Pulmonary artery endothelial cell (primary cell): ENCODE data around the gene LCNL1. TPM values are rescaled to one million over a fixed set of nuclear protein-coding genes. Genes with fewer than 3 reads are reported as not detected.

Source experiments
- DNase-seq: peaks from one replicate; pipeline ENCODE4 v3.0.0-alpha.2; 2011; ENCODE audit warnings: low read depth, low spot score
- total RNA-seq: library from RNA; depleted of rRNA; stranded (reverse); fragments of >200 nt; gene quantifications from 2 replicates; pipeline ENCODE4 v1.2.3, GENCODE V29; 2014

Gene LCNL1
- total RNA-seq, 1 donor from 2014 or later = not detected

DNA sequence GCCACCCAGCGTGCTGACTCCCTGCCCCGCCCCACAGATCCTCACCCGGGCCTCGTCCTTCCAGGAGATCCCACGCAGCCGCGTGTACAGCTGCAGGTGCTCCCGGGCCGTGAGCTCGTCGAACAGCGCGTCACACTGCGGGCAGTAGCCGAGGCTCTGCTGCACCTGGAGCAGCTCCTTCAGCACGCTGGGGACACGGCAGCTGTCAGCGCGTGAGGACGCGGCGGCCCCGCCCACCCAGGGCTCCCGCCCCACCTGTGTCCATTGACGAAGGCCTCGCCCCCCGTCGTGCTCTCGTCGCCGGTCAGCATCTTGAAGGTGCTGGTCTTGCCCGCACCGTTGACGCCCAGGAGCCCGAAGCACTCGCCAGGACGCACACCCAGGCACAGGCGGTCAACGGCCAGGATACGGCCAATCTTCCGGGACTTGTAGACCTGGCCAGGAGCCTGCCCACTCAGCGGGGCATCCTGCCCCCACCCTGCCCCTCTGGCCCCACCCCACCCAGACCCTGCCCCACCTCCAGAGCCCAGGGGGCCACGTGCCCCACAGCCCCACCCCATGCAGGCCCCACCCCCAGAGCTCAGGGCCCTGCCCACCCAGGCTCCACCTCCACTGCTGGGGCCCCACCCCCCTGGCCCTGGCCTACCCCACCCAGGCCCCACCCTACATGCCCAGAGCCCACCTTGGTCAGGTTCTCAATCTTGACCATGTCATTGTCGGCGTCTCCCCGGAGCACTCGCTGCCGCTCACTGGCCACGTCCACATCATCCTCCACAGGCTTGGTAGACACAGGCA is 27.3 kb downstream of the LCNL1 start:
- DNase-seq = no peak

GRCh38 chr9:137011156-137011555 is 28.4 kb downstream of the LCNL1 start:
- no peak for DNase-seq

DNA sequence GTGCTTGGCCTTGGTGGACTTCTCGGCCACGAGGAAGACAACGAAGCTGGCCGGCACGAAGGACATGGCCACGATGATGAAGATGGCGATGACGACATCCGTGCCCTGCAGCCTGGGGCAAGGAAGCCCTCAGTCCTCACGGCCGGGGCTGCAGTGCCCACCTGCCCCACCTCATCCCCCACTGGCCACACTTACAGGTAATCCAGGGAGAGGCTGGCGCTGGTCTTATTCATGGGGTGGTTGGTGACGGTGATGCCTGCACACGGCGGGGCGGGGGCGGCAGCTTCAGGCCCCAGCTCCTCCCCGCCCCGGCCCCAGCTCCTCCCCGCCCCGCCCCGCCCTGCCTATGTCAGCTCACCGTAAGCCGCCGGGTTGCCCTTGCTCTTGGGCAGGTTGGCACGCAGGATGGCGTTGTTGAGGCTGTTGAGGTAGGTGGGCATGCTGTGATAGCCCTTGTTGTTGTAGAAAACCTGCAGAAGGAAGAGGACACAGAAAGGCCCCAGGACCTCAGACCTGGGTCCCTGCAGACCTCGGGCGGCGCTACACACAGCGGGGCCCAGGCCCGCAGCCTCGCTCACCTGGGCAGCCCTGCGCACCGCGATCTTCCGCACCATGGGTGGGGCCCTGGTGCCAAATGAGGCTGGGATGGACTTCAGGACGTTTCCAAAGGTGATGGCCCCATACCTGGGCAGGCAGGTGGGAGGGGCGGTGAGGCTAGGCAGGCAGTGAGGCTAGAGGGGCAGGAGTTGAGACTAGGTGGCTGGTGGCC is 29.3 kb downstream of the LCNL1 start:
- no peak for DNase-seq

DNA sequence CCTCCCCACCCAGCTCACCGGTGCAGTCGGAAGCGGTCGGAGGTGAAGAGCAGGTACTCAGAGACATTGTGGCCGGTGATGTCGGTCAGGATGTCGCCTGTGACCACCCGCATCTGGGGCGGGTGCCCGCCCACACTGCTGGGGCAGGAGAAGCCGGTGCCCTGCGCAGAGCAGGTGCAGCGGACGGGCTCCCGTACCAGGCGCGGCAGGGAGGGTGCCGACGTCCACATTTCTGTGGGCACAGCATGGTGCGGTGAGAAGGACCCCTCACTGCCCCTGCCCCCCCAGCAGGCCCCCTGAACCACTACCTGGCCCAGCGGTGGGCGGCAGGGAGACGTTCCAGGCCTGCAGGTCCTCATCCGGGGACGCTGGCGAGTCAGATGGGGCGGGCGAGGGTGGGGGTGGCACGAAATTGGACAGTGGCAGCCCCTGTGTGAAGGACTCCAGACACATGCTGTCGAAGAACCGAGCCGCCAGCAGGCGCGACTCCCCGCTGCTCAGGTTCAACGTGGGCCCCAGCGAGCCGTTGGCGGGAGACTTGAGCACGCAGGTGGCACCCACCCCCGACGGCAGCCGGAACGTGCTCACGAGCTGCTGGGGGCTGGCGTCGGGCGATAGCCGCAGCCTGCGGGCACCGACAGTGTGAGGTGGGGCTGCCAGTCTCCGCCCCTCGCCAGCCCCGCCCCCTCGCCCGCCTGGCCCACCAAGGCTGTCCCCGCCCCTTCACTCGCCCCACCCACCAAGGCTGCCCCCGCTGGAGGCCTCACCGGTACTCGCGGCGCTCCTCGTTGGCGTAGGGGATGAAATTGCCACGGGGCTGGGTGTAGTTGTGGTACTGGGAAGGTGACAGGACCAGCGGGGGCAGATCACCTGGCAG is 30.1 kb downstream of the LCNL1 start:
- no peak for DNase-seq

GRCh38 chr9:137013571-137013940 is 30.8 kb downstream of the LCNL1 start:
- DNase-seq = no peak

DNA sequence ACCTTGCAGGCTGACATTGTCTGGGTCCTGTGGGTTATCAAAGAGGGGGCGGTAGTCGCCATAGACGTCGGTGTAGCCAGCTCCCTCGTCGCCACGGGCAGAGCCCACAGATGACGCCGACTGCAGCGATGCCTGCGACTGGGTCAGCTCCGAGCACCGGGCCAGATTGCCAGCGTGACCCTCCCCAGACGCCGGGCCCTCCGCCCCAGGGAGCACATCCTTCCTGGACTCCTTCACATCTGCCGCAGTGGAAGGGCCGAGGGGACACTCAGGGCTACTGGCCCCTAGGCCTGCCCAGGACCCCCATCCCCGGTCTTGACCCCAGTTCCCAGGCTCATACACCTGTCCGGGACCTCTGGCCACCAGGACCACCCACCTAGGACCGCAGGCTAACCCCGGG is 31.4 kb downstream of the LCNL1 start:
- no peak for DNase-seq

- no peak for DNase-seq
These were observed 32.2 kb downstream of the LCNL1 start for GRCh38 chr9:137014776-137015539.

DNA sequence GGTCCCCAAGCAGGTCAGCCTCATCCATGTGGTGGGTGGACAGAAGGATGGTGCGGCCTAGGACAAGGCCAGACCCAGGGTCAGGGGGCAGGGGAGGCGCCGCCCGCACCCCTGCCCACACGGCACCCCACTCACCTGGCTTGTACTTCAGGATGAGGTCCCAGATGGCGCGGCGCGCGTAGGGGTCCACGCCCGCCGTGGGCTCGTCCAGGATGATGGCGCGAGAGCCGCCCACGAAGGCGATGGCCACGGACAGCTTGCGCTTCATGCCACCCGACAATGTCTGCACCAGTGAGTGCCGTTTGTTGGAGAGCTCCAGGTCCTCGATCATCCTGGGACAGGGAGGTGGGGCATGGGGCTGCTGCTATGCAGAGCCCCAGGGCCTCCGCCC is 32.7 kb downstream of the LCNL1 start:
- no peak for DNase-seq

DNA sequence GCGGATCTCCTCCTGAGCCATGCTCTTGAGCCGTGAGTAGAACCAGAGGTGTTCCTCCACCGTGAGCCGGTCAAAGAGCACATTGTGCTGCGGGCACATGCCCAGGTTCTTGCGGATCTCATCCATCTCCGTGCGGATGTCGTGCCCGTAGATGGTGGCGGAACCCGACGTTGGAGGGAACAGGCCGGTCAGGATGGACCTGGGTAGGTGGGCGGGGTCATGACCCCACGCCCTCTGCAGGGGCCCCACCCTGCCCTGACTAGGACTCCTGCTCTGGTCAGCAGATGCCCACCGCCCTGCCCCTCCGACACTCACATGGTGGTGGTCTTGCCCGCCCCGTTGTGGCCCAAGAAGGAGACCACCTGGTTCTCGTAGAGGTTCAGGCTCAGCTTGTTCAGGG is 33.2 kb downstream of the LCNL1 start:
- no peak for DNase-seq

- no peak for DNase-seq
These were observed 33.6 kb downstream of the LCNL1 start for GRCh38 chr9:137016436-137016835.

- no peak for DNase-seq
These were observed 34.3 kb downstream of the LCNL1 start for GRCh38 chr9:137017071-137017470.

DNA sequence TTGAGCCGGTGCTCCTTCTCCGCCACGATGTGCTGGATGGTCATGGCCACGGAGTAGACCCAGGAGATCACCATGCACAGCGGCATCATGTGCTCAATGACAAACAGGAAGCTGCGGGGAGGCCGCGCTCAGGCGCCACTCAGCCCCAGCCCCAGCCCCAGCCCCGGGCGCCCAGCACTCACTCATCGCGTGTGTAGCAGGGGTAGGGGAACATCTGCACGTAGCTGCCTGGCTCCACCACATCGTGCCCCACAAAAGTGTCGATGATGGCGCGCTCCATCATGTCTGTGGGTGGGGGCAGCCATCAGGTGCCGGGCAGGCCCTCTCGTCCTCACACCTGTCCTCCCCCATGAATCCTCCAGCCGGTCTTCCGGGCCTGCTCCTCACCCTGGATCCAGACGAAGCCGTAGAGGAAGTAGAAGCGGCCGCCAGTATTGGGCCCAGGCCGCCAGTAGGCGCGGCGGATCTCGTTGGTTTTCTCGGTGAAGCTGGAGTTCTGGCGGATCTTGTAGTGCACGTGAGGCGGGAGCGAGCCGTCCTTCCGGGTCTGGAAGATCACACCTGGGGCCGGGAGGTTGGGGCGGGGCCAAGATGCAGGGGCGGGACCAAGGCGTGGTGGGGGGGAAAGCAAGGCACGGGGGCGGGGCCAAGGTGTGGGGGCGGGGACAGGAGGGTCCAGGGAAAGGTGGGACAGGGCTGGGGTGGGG is 35.2 kb downstream of the LCNL1 start:
- DNase-seq = no peak

DNA sequence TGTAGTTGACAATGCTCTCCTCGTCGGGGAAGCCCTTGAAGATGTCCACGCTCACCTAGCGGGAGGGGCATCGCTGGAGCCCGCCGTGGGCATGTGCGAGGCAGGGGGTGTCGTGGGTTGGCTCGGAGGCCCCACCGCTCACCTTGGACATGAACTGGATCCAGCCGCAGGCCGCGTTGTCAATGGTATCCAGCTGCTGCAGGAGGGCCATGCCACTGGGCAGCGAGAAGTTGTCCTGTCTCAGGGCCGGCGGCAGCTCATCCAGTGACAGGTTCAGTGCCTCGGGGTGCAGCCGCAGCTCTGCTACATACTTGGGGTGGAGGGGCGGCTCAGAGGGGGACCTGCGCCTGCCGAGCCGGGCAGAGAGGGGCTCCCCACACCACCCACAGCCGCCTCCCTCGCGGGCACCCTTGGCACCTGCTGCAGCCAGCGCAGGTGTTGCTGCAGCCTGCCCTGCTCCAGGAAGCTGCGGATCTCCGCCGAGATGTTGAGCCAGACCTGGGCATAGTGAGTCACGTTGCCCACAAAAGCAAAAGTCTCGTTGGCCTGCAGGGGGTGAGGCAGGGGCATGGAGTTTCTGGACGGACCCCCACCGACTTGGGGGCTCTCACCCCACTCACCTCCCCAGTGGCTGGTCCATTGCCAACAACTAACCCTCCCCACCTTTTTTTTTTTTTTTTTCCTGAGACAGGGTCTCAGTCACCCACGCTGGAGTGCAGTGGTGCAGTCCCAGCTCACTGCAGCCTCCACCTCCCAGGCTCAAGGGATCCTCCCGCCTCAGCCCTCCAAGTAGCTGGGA is 36.2 kb downstream of the LCNL1 start:
- no peak for DNase-seq

DNA sequence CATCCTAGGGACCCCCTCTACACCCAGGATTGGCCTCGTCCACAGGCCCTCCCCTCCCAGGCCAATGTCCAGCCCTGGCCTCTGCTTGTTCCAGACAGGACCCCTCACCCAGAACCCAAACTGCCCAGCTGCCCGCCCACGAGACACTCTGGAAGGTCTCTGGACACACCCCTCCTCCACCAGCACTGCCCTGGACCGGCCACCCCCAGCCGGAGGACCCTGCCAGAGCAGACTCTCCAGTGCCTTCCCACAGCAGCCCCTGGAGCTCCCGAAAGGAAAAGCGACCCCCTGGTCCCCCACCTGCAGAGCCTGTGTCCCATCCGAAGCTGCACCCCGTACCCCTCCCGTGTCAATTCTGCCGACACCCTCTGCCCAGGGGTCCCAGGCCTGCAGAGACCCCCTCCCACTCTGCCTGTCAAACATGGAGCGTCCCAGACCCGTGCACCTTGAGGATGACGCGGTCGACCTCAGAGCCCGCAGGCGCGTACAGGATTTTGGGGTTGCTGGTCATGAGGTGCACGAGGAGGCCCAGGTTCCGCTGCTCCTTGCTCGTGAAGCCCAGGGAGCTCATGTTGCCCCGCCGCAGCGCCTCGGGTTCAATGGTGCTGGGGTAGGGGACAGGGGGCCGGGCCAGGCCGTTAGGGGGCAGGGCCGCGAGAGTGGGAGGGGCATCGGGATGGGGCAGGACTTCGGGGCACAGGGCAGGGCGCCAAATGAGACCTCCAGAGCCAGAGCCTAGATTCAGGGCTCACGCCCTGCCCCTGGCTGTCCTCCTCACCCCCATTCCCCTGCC is 37.3 kb downstream of the LCNL1 start:
- no peak for DNase-seq

DNA sequence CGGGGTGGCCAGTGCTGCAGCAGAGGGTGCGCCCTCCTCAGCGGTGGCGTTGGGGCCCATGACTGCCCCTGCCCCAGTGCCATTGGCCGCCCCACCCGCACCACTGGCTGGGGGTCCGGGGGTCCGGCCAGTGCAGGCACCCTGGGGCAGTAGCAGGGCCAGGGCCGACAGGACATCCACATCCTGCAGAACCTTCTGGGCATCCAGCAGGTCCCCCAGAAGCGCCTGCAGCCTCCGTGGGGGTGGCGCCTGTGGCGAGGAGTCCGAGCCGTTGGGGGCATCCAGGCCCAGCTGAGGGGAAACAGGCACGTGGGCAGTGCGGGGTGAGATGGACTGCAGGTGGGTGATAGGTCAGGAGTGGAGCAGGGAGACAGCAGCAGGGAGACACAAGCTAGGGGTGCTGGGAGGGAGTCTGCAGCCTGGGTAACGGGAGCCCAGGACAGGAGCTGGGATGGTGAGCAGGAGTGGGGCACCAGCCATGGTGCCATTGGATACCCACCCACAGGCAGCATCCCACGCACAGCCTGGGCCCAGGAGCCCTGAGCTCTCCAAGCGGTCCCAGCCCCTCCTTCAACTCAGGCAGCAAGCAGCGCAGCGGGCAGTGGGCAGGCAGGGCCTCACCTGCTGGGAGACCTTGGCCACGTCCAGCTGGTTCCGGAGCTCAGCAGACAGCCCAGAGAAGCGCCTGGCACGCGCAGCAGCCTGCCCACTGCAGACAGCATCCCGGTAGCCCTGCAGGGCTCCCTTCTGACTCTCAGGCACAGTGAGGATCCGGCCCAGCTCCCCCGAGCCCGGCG is 38.2 kb downstream of the LCNL1 start:
- DNase-seq = no peak

DNA sequence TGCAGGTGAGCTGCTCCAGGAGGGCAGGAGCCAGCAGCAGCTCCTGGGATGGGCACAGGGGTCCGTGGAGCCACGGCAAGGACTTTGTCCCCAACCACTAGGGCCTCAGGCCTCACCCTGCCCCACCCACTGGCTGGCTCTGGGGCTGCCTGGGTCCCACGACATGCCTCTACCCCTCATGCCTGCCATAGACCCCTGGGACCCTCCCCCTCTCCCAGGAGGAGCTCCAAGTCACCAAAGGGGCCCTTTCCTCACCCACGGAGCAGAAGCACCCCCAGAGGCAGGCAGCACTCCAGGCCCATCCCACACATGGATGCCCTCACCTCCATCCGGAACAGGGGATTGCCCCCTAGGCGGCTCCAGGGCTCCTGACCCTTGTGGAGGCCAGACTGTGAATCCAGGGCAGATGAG is 38.8 kb downstream of the LCNL1 start:
- no peak for DNase-seq

- DNase-seq = no peak
These were observed 39.3 kb downstream of the LCNL1 start for GRCh38 chr9:137021979-137022661.

DNA sequence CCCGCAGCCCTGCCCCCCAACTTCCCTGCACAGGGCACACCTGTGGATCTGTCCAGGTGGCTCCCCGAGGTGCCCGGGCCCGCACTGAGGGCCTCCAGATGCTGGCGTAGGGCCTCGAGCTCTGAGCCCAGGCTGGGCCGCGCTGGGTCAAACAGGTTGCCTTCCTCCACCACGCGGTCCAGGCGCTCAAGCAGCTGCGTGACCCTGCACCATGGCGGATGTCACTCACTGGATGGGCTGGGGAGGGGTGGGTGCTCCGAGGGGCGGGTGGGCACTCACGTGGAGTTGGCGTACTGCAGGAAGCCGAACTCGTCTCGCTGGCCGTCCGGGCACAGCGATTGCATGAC is 39.8 kb downstream of the LCNL1 start:
- DNase-seq = no peak
